H1 (cell line): ENCODE results near the gene ZNF223. TPM values are rescaled to one million over a fixed set of nuclear protein-coding genes. Genes with fewer than 3 reads are reported as not detected.

Experiments used
- CTCF ChIA-PET: fragments of 300-600 bp; sonication (Branson Sonifier 250); formaldehyde crosslinking; loops from one replicate; lab custom pipeline; 2021; ENCODE audit not compliant: partially characterized antibody; lab: Charles Lee
- POLR2A ChIA-PET: fragments of 300-600 bp; sonication (Branson Sonifier 250); formaldehyde crosslinking; loops from one replicate; lab custom pipeline; 2021; ENCODE audit warnings: inconsistent platforms; ENCODE audit not compliant: partially characterized antibody; lab: Charles Lee
- DNase-seq, 2 experiments: peaks; one replicate each; pipeline versions ENCODE4 v3.0.0 to v3.0.0-alpha.2; 2010 to 2022; ENCODE audit warnings: low spot score in 2 of 2, low read depth in 1 of 2, mixed read lengths in 1 of 2
- FAIRE-seq: peaks from 2 replicates; lab custom pipeline; 2011; peaks lifted over from hg19 to GRCh38; lab: Jason Lieb, UNC
- H2AFZ ChIP-seq: 2 replicates; pipeline ENCODE4 v1.8.1; 2012; ENCODE audit warnings: low read length, inconsistent platforms
- H2AK5ac ChIP-seq: 2 replicates; pipeline ENCODE4 v1.6.1; 2013; ENCODE audit warnings: low read depth, low read length
- H2BK120ac ChIP-seq: replicated peaks from 2 replicates; pipeline ENCODE3; 2013; ENCODE audit warnings: low read depth, low read length, inconsistent platforms
- H2BK12ac ChIP-seq: 2 replicates; pipeline ENCODE4 v1.6.1; 2013; ENCODE audit warnings: low read depth, low read length
- H2BK15ac ChIP-seq: 2 replicates; pipeline ENCODE4 v1.6.1; 2013; ENCODE audit warnings: low read length
- H2BK20ac ChIP-seq: 2 replicates; pipeline ENCODE4 v1.6.1; 2013; ENCODE audit warnings: low read length
- H2BK5ac ChIP-seq: 2 replicates; pipeline ENCODE4 v1.6.1; 2013; ENCODE audit warnings: low read depth, low read length
- H3K14ac ChIP-seq: 2 replicates; pipeline ENCODE4 v1.6.1; 2013; ENCODE audit warnings: inconsistent platforms; ENCODE audit not compliant: insufficient read length
- H3K18ac ChIP-seq: 2 replicates; pipeline ENCODE4 v1.6.1; 2013; ENCODE audit warnings: low read length; ENCODE audit errors: extremely low read depth
- H3K23ac ChIP-seq: 2 replicates; pipeline ENCODE4 v1.6.1; 2013; ENCODE audit warnings: inconsistent platforms; ENCODE audit not compliant: insufficient read length
- H3K23me2 ChIP-seq: 2 replicates; pipeline ENCODE4 v1.6.1; 2013; ENCODE audit warnings: low read depth, low read length
- H3K27ac ChIP-seq: 2 replicates; pipeline ENCODE4 v1.6.1; 2011; ENCODE audit warnings: low read depth, low read length, inconsistent platforms
- H3K27me3 ChIP-seq, 4 experiments: replicated peaks in 1 of 4; 1 replicate in 1 of 4; 2 replicates in 3 of 4; pipeline versions ENCODE4 v1.6.1 to v1.8.1; 2011 to 2013; ENCODE audit warnings: low read length in 3 of 4, mild to moderate bottlenecking in 3 of 4, inconsistent platforms in 2 of 4, mixed read lengths in 2 of 4, moderate library complexity in 1 of 4; ENCODE audit not compliant: control insufficient read depth in 3 of 4, insufficient read depth in 3 of 4; ENCODE audit errors: extremely low read depth in 1 of 4
- H3K36me3 ChIP-seq, 4 experiments: 2 replicates each; pipeline versions ENCODE4 v1.6.1 to v1.8.1; 2011 to 2013; ENCODE audit warnings: mild to moderate bottlenecking in 4 of 4, low read length in 3 of 4, moderate library complexity in 2 of 4, control low read depth in 1 of 4, inconsistent platforms in 1 of 4; ENCODE audit not compliant: insufficient read depth in 4 of 4, control insufficient read depth in 2 of 4
- H3K4ac ChIP-seq: replicated peaks from 2 replicates; pipeline ENCODE3; 2013; ENCODE audit warnings: low read length, low read depth, mixed read lengths, inconsistent platforms; ENCODE audit not compliant: insufficient read length
- H3K4me1 ChIP-seq, 4 experiments: replicated peaks in 1 of 4; 1 replicate in 1 of 4; 2 replicates in 3 of 4; pipeline versions ENCODE4 v1.6.1 to v1.8.1; 2011 to 2013; ENCODE audit warnings: low read length in 3 of 4, inconsistent platforms in 2 of 4, mixed read lengths in 1 of 4; ENCODE audit not compliant: insufficient read depth in 4 of 4, control insufficient read depth in 3 of 4
- H3K4me2 ChIP-seq, 2 experiments: 2 replicates each; pipeline versions ENCODE4 v1.6.1 to v1.8.1; 2011 to 2013; ENCODE audit warnings: low read depth in 2 of 2, low read length in 2 of 2, control low read depth in 1 of 2, inconsistent platforms in 1 of 2, mild to moderate bottlenecking in 1 of 2; ENCODE audit not compliant: insufficient read depth in 1 of 2
- H3K4me3 ChIP-seq, 4 experiments: fragments of 200-600, 300-600 bp in 1 of 4; sonication (generic), shearing (Covaris generic), sonication (Bioruptor Twin) in 1 of 4; 2 replicates each; pipeline versions ENCODE4 v1.5.1 to v1.8.1; 2011 to 2016; ENCODE audit warnings: low read length in 4 of 4, low read depth in 3 of 4, control low read depth in 2 of 4, inconsistent platforms in 2 of 4, mild to moderate bottlenecking in 2 of 4, mixed read lengths in 1 of 4, moderate library complexity in 1 of 4; ENCODE audit not compliant: insufficient read depth in 2 of 4; ENCODE audit errors: extremely low read depth in 1 of 4
- H3K56ac ChIP-seq: replicated peaks from 2 replicates; pipeline ENCODE3; 2013; ENCODE audit warnings: low read depth, mild to moderate bottlenecking, mixed read lengths, low read length, inconsistent platforms; ENCODE audit not compliant: insufficient read length
- H3K79me1 ChIP-seq: 2 replicates; pipeline ENCODE4 v1.6.1; 2013; ENCODE audit warnings: low read depth, low read length, control low read depth
- H3K79me2 ChIP-seq, 2 experiments: 2 replicates each; pipeline versions ENCODE4 v1.6.1 to v1.8.1; 2012 to 2013; ENCODE audit warnings: low read length in 2 of 2, mild to moderate bottlenecking in 2 of 2, inconsistent platforms in 1 of 2; ENCODE audit not compliant: insufficient read depth in 2 of 2, control insufficient read depth in 1 of 2
- H3K9ac ChIP-seq, 4 experiments: replicated peaks in 1 of 4; 1 replicate in 1 of 4; 2 replicates in 3 of 4; pipeline versions ENCODE4 v1.6.1 to v1.8.1; 2011 to 2013; ENCODE audit warnings: low read depth in 3 of 4, low read length in 3 of 4, control low read depth in 2 of 4, mild to moderate bottlenecking in 2 of 4, moderate library complexity in 2 of 4, inconsistent platforms in 1 of 4; ENCODE audit errors: extremely low read depth in 1 of 4
- H3K9me3 ChIP-seq, 2 experiments: 2 replicates each; pipeline versions ENCODE4 v1.6.1 to v1.8.1; 2012 to 2013; ENCODE audit warnings: mild to moderate bottlenecking in 2 of 2, moderate library complexity in 2 of 2, control low read depth in 1 of 2, inconsistent platforms in 1 of 2, low read depth in 1 of 2, low read length in 1 of 2, mixed read lengths in 1 of 2; ENCODE audit not compliant: insufficient read depth in 2 of 2
- H4K20me1 ChIP-seq, 2 experiments: replicated peaks in 1 of 2; 2 replicates each; pipeline versions ENCODE3 to v1.8.1; 2011 to 2013; ENCODE audit warnings: inconsistent platforms in 2 of 2, low read length in 2 of 2, mild to moderate bottlenecking in 1 of 2; ENCODE audit not compliant: insufficient read depth in 2 of 2, control insufficient read depth in 1 of 2
- H4K5ac ChIP-seq: 2 replicates; pipeline ENCODE4 v1.6.1; 2013; ENCODE audit warnings: low read length, low read depth, mixed read lengths, inconsistent platforms; ENCODE audit not compliant: insufficient read length
- H4K8ac ChIP-seq: 2 replicates; pipeline ENCODE4 v1.8.0; 2013; ENCODE audit warnings: mild to moderate bottlenecking, moderate library complexity, low read length, inconsistent platforms; ENCODE audit not compliant: insufficient read depth; ENCODE audit errors: extremely low read depth
- H4K91ac ChIP-seq: replicated peaks from 2 replicates; pipeline ENCODE3; 2013; ENCODE audit warnings: low read length, mixed read lengths, inconsistent platforms; ENCODE audit not compliant: insufficient read length
- ASH2L ChIP-seq: fragments of 200-600, 300-600 bp; sonication (generic); IDR thresholded peaks from one replicate; pipeline ENCODE4 v1.7.1; 2017; ENCODE audit warnings: low read length
- BACH1 ChIP-seq: IDR thresholded peaks from 2 replicates; pipeline ENCODE4 v1.6.1; 2012; ENCODE audit warnings: low read length, improper control_type of control experiment
- BRCA1 ChIP-seq: IDR thresholded peaks from 2 replicates; pipeline ENCODE4 v1.6.1; 2012; ENCODE audit warnings: low read depth, low read length, improper control_type of control experiment
- CEBPB ChIP-seq: IDR thresholded peaks from 2 replicates; pipeline ENCODE4 v1.6.1; 2012; ENCODE audit warnings: low read depth, low read length
- GABPA ChIP-seq: IDR thresholded peaks from 2 replicates; pipeline ENCODE4 v1.6.1; 2011; ENCODE audit warnings: mild to moderate bottlenecking, low read length, moderate library complexity, borderline replicate concordance; ENCODE audit not compliant: insufficient read depth
- PHF8 ChIP-seq: fragments of 200-600 bp; sonication (generic); conservative IDR thresholded peaks from 2 replicates; pipeline ENCODE4 v1.7.1; 2012; ENCODE audit warnings: low read depth, mild to moderate bottlenecking, inconsistent platforms, low read length, moderate library complexity
- POU5F1 ChIP-seq: IDR thresholded peaks from 2 replicates; pipeline ENCODE4 v1.6.1; 2011; ENCODE audit warnings: low read depth, mild to moderate bottlenecking, low read length, moderate library complexity
- RAD21 ChIP-seq, 2 experiments: IDR thresholded peaks in 1 of 2; conservative IDR thresholded peaks in 1 of 2; 2 replicates each; pipeline ENCODE4 v1.6.1; 2011; ENCODE audit warnings: low read depth in 2 of 2, low read length in 2 of 2, improper control_type of control experiment in 1 of 2, inconsistent platforms in 1 of 2, mild to moderate bottlenecking in 1 of 2, moderate library complexity in 1 of 2
- RFX5 ChIP-seq: IDR thresholded peaks from 2 replicates; pipeline ENCODE4 v1.6.1; 2011; ENCODE audit warnings: low read depth, low read length, improper control_type of control experiment, borderline replicate concordance
- SIRT6 ChIP-seq: IDR thresholded peaks from one replicate; pipeline ENCODE4 v1.7.1; 2012; ENCODE audit warnings: low read length, inconsistent platforms
- SUZ12 ChIP-seq: fragments of 200-600 bp; sonication (generic); IDR thresholded peaks from 2 replicates; pipeline ENCODE4 v1.6.1; 2012; ENCODE audit warnings: mild to moderate bottlenecking, inconsistent platforms, low read length, moderate library complexity, mixed read lengths
- TBP ChIP-seq: IDR thresholded peaks from 2 replicates; pipeline ENCODE4 v1.6.1; 2011; ENCODE audit warnings: low read depth, low read length, improper control_type of control experiment
- WGBS, 2 experiments: shearing (Covaris generic) in 1 of 2; methylation state at CpG; one replicate each; pipeline versions ENCODE4 v1.1.6 to v1.1.7; 2013 to 2015; ENCODE audit warnings: low lambda C conversion rate in 2 of 2, mixed read lengths in 2 of 2, inconsistent platforms in 1 of 2, low coverage in 1 of 2, missing lambda C conversion rate in 1 of 2; ENCODE audit not compliant: insufficient replicate concordance in 2 of 2, insufficient coverage in 1 of 2, insufficient read length in 1 of 2; ENCODE audit errors: extremely low coverage in 1 of 2, missing lambda C conversion rate in 1 of 2; 5-methylcytosine and 5-hydroxymethylcytosine counted together
- polyA plus RNA-seq, 7 experiments: library from polyadenylated mRNA; depleted of rRNA in 3 of 7; stranded (reverse) in 5 of 7; unstranded in 2 of 7; fragments of >200 nt in 5 of 7; fragments of 200-250 nt in 2 of 7; gene quantifications; 1 replicate in 5 of 7; 2 replicates in 1 of 7; 4 replicates in 1 of 7; pipeline versions ENCODE4 v1.2.1 to v1.2.3, GENCODE V29; 2011 to 2013; ENCODE audit warnings: missing spikeins in 2 of 7, mixed read lengths in 2 of 7
- total RNA-seq: library from RNA; stranded (reverse); fragmentation: NEBNext Ultra II Directional; extraction: Animal tissue kit (Norgen Biotek cat#: 25700); gene quantifications from 2 replicates; pipeline ENCODE4 v1.2.1, GENCODE V29; 2021
- TF ChIP-seq, protein P1 (sequence below): IDR thresholded peaks from 2 replicates; pipeline ENCODE4 v1.6.1; 2012; ENCODE audit warnings: inconsistent platforms
- TF ChIP-seq, protein P2 (sequence below): IDR thresholded peaks from 2 replicates; pipeline ENCODE4 v1.6.1; 2011; ENCODE audit warnings: low read depth, mild to moderate bottlenecking, low read length; ENCODE audit not compliant: insufficient read depth

The ZNF223 gene
- total and polyA plus RNA-seq, 2 of the 8 experiments (the other 6 are each of a cell fraction or from before 2014, with no cell fraction given), result 1.7 to 4.3 TPM

DNA sequence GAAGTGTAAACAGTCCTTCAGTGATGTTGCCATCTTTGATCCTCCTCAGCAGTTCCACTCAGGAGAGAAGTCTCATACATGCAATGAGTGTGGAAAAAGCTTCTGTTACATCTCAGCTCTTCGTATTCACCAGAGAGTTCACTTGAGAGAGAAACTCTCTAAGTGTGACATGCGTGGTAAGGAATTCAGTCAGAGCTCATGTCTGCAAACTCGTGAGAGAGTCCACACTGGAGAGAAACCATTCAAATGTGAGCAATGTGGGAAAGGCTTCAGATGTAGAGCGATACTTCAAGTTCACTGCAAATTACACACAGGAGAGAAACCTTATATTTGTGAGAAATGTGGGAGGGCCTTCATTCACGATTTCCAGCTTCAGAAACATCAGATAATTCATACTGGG, 41.4 kb upstream of the ZNF223 start:
- no peak overlapping the region for H3K27ac ChIP-seq
- no peak overlapping the region for H3K4me3 ChIP-seq
- H3K23me2 ChIP-seq, result no peaks in the 10 kb centered on the region
- FAIRE-seq (no peak), DNase-seq (no peak)
- peaks cover 36 to 47% of the 10 kb centered on the region in 2 experiments for H3K9me3 ChIP-seq
- H2AK5ac ChIP-seq, result no peak overlapping the region
- no peak overlapping the region for H2BK20ac ChIP-seq
- no peaks in the 10 kb centered on the region for H3K4me1 ChIP-seq
- H3K9ac ChIP-seq, result no peak overlapping the region
- no peak overlapping the region for H2BK120ac ChIP-seq
- H2BK5ac ChIP-seq, result no peak overlapping the region
- H3K23ac ChIP-seq, result no peak overlapping the region
- ChIA-PET POLR2A (interaction anchor here (0.7 to 1.6 kb wide), 2 partner anchors 10 to 13 kb away, joined by 3 to 4 read pairs; no protein-coding TSS in a partner anchor), CTCF (no interaction called here)
- no peak overlapping the region for H3K4ac ChIP-seq
- no peak overlapping the region for H3K14ac ChIP-seq
- no peak overlapping the region for H4K91ac ChIP-seq
- H3K79me1 ChIP-seq, result no peaks in the 10 kb centered on the region
- H2AFZ ChIP-seq, result no peak overlapping the region
- no peak overlapping the region for H4K5ac ChIP-seq
- H3K36me3 ChIP-seq, result peaks cover 2 to 39% (median 28%) of the 10 kb centered on the region in 4 experiments; a peak in 6 of 8 replicates
- H3K56ac ChIP-seq, result no peak overlapping the region
- H2BK12ac ChIP-seq, result no peak overlapping the region
- no peak overlapping the region for H3K18ac ChIP-seq
- H3K4me2 ChIP-seq, result no peak overlapping the region
- H2BK15ac ChIP-seq, result no peak overlapping the region
- WGBS, 2 experiments, result 96% methylated on average over 5 of the region's 5 CpGs; no CpG with 5 or more reads in 1 of the 2 experiments
- H3K27me3 ChIP-seq, result no peaks in the 10 kb centered on the region
- H3K79me2 ChIP-seq, result no peaks in the 10 kb centered on the region
- no peak overlapping the region for H4K8ac ChIP-seq
- H4K20me1 ChIP-seq, result no peaks in the 10 kb centered on the region
- TF ChIP-seq SUZ12 (no peak), TBP (no peak), POU5F1 (no peak), RFX5 (no peak), ASH2L (no peak), GABPA (no peak), RAD21 (IDR thresholded peaks at IDR 0.05 in 1 of 2, conservative IDR thresholded peaks at IDR 0.05 in 1 of 2; ENCODE audit: low read depth in 2 of 2, low read length in 2 of 2) (no peak), CEBPB (no peak), PHF8 (no peak), BRCA1 (no peak), BACH1 (no peak), SIRT6 (no peak)
- TF ChIP-seq, protein P1, sequence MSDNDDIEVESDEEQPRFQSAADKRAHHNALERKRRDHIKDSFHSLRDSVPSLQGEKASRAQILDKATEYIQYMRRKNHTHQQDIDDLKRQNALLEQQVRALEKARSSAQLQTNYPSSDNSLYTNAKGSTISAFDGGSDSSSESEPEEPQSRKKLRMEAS, result no peak
- TF ChIP-seq, protein P2, sequence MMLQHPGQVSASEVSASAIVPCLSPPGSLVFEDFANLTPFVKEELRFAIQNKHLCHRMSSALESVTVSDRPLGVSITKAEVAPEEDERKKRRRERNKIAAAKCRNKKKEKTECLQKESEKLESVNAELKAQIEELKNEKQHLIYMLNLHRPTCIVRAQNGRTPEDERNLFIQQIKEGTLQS, result no peak
